CD14-positive monocyte (primary cell): ENCODE measurements around the gene PER1. TPM values are rescaled to one million over a fixed set of nuclear protein-coding genes. Genes with fewer than 3 reads are reported as not detected.

Experiments
- DNase-seq, 3 donors: peaks; one replicate each; pipeline ENCODE4 v3.0.0-alpha.2; 2011 to 2022
- H2AFZ ChIP-seq: 2 replicates; pipeline ENCODE4 v1.6.0; 2012; ENCODE audit warnings: mild to moderate bottlenecking, low read depth, low read length, inconsistent platforms; ENCODE audit not compliant: insufficient read depth, poor library complexity, severe bottlenecking
- H3K27ac ChIP-seq, 2 donors: 1 replicate in 1 of 2; 2 replicates in 1 of 2; pipeline ENCODE4 v1.5.1; 2012 to 2013; ENCODE audit warnings: low read length in 2 of 2, control low read depth in 1 of 2, inconsistent platforms in 1 of 2, low read depth in 1 of 2, mild to moderate bottlenecking in 1 of 2
- H3K27me3 ChIP-seq, 2 donors: one replicate each; pipeline versions ENCODE4 v1.6.0 to v1.6.1; 2011 to 2013; ENCODE audit warnings: low read length in 2 of 2; ENCODE audit not compliant: control insufficient read depth in 2 of 2, insufficient read depth in 2 of 2
- H3K36me3 ChIP-seq, 2 donors: replicated peaks in 1 of 2; 1 replicate in 1 of 2; 2 replicates in 1 of 2; pipeline versions ENCODE4 v1.5.1 to v1.6.1; 2012 to 2013; ENCODE audit warnings: low read length in 2 of 2, control low read depth in 1 of 2, inconsistent platforms in 1 of 2, mild to moderate bottlenecking in 1 of 2; ENCODE audit not compliant: insufficient read depth in 2 of 2, control insufficient read depth in 1 of 2
- H3K4me1 ChIP-seq, 2 donors: 1 replicate in 1 of 2; 2 replicates in 1 of 2; pipeline versions ENCODE4 v1.5.1 to v1.6.1; 2012 to 2013; ENCODE audit warnings: low read length in 2 of 2, control low read depth in 1 of 2, inconsistent platforms in 1 of 2, mild to moderate bottlenecking in 1 of 2, moderate library complexity in 1 of 2; ENCODE audit not compliant: insufficient read depth in 2 of 2, control insufficient read depth in 1 of 2
- H3K4me2 ChIP-seq: replicated peaks from 2 replicates; pipeline ENCODE3; 2012; ENCODE audit warnings: low read length, moderate library complexity, mild to moderate bottlenecking; ENCODE audit not compliant: poor library complexity, severe bottlenecking; ENCODE audit errors: extremely low read depth
- H3K4me3 ChIP-seq, 3 experiments: fragments of 200-600 bp in 1 of 3; sonication (generic) in 1 of 3; replicated peaks in 1 of 3; 1 replicate in 2 of 3; 2 replicates in 1 of 3; pipeline ENCODE4 v1.5.1; 2011 to 2013; ENCODE audit warnings: low read length in 3 of 3, mild to moderate bottlenecking in 3 of 3, control low read depth in 2 of 3, low read depth in 2 of 3, inconsistent platforms in 1 of 3, moderate library complexity in 1 of 3
- H3K79me2 ChIP-seq: 2 replicates; pipeline ENCODE4 v1.6.0; 2012; ENCODE audit warnings: mild to moderate bottlenecking, control low read depth, inconsistent platforms, low read length, moderate library complexity; ENCODE audit not compliant: insufficient read depth
- H3K9ac ChIP-seq: 2 replicates; pipeline ENCODE4 v1.6.0; 2017; ENCODE audit warnings: low read length, mild to moderate bottlenecking; ENCODE audit not compliant: insufficient read depth, poor library complexity, severe bottlenecking
- H3K9me3 ChIP-seq, 2 donors: replicated peaks in 1 of 2; 1 replicate in 1 of 2; 2 replicates in 1 of 2; pipeline versions ENCODE4 v1.5.1 to v1.6.1; 2012 to 2013; ENCODE audit warnings: low read length in 2 of 2, control low read depth in 1 of 2; ENCODE audit not compliant: control insufficient read depth in 1 of 2, insufficient read depth in 1 of 2
- H4K20me1 ChIP-seq: 2 replicates; pipeline ENCODE4 v1.6.0; 2012; ENCODE audit warnings: mild to moderate bottlenecking, low read length, control low read depth, moderate library complexity; ENCODE audit not compliant: insufficient read depth
- H3K27ac Mint-ChIP-seq, 7 donors: one replicate each; pipeline ENCODE4 v1.8.0; 2020; ENCODE audit warnings: mild to moderate bottlenecking in 7 of 7, mixed read lengths in 7 of 7, moderate library complexity in 6 of 7, inconsistent platforms in 2 of 7
- H3K27me3 Mint-ChIP-seq, 3 donors: one replicate each; pipeline ENCODE4 v1.8.0; 2021 to 2022; ENCODE audit warnings: low read depth in 3 of 3, mild to moderate bottlenecking in 3 of 3, mixed read lengths in 3 of 3, moderate library complexity in 3 of 3, inconsistent platforms in 1 of 3
- H3K36me3 Mint-ChIP-seq, 2 donors: one replicate each; pipeline ENCODE4 v1.8.0; 2020; ENCODE audit warnings: mixed read lengths in 2 of 2, inconsistent platforms in 1 of 2, mild to moderate bottlenecking in 1 of 2
- H3K4me1 Mint-ChIP-seq: one replicate; pipeline ENCODE4 v1.8.0; 2020; ENCODE audit warnings: mild to moderate bottlenecking, mixed read lengths
- H3K4me3 Mint-ChIP-seq, 2 donors: one replicate each; pipeline ENCODE4 v1.8.0; 2020; ENCODE audit warnings: mild to moderate bottlenecking in 2 of 2, mixed read lengths in 2 of 2, moderate library complexity in 1 of 2
- H3K9me3 Mint-ChIP-seq, 7 donors: one replicate each; pipeline ENCODE4 v1.8.0; 2020 to 2022; ENCODE audit warnings: mixed read lengths in 7 of 7, mild to moderate bottlenecking in 6 of 7, moderate library complexity in 6 of 7, inconsistent platforms in 2 of 7
- CTCF ChIP-seq: fragments of 200-600 bp; IDR thresholded peaks from one replicate; pipeline ENCODE4 v1.8.0; 2022; ENCODE audit warnings: antibody characterized with exemption, mild to moderate bottlenecking
- WGBS: methylation state at CpG from one replicate; pipeline ENCODE4 v1.1.5; 2013; ENCODE audit warnings: missing lambda C conversion rate; ENCODE audit not compliant: insufficient coverage; 5-methylcytosine and 5-hydroxymethylcytosine counted together
- intact Hi-C, 2 donors: fragments of 100-400 bp; cut with micrococcal nuclease; formaldehyde crosslinking; loops; one replicate each; pipeline versions ENCODE4 v1.15.0 to v1.15.1; 2023
- polyA plus RNA-seq, 3 donors: library from polyadenylated mRNA; depleted of rRNA in 1 of 3; unstranded in 2 of 3; stranded (reverse) in 1 of 3; fragments of 300-500 nt in 2 of 3; fragments of >200 nt in 1 of 3; fragmentation: Illumina TruSeq in 2 of 3; gene quantifications; 1 replicate in 2 of 3; 2 replicates in 1 of 3; pipeline ENCODE4 v1.2.3, GENCODE V29; 2012 to 2021

Gene PER1
- polyA plus RNA-seq, 3 donors, result 5.6 to 457 (median 9.6) TPM

GRCh38 chr17:8151120-8151640 is 1.0 kb downstream of the PER1 start:
- peak overlapping the region; percentile 97 to 99 for H3K27ac ChIP-seq
- peak overlapping the region in 5 of 7 donors; percentile 78 to 99 (median 96) for H3K27ac Mint-ChIP-seq
- H3K4me3 Mint-ChIP-seq, result peak overlapping the region; percentile 97 to 99
- intact Hi-C loops, result loop anchor here in 1 of 2 donors (5.0 to 10.0 kb wide), 2 partner anchors 36 to 316 kb away; partner anchors contain the start of gene KDM6B
- peaks cover 89% of the 10 kb centered on the region for H4K20me1 ChIP-seq
- peaks cover 0 to 4% (median 0%) of the 10 kb centered on the region in 7 donors for H3K9me3 Mint-ChIP-seq
- H3K4me1 Mint-ChIP-seq, result peaks cover 28% of the 10 kb centered on the region
- H2AFZ ChIP-seq, result no peak overlapping the region
- H3K27me3 ChIP-seq, result no peaks in the 10 kb centered on the region
- peak overlapping the region; percentile 52 to 100 (median 88) for H3K4me3 ChIP-seq
- H3K9ac ChIP-seq, result peak overlapping the region; percentile 78
- DNase-seq, result peak; percentile 72 to 75 (median 75)
- TF ChIP-seq CTCF, result no peak
- H3K36me3 ChIP-seq, result peaks cover 40 to 46% of the 10 kb centered on the region in 2 donors
- peaks cover 54 to 58% of the 10 kb centered on the region in 2 donors for H3K36me3 Mint-ChIP-seq
- peaks cover 46 to 60% of the 10 kb centered on the region in 2 donors for H3K4me1 ChIP-seq
- no peaks in the 10 kb centered on the region for H3K9me3 ChIP-seq
- peaks cover 0 to 14% (median 0%) of the 10 kb centered on the region in 3 donors for H3K27me3 Mint-ChIP-seq
- under 1% methylated on average over 38 of the region's 38 CpGs for WGBS
- peaks cover 26% of the 10 kb centered on the region for H3K79me2 ChIP-seq
- peak overlapping the region; percentile 97 for H3K4me2 ChIP-seq

GRCh38 chr17:8150194-8151119 is 1.7 kb downstream of the PER1 start:
- H3K4me3 ChIP-seq, result peak overlapping the region; percentile 52 to 100 (median 88)
- no peaks in the 10 kb centered on the region for H3K9me3 ChIP-seq
- 82% methylated on average over 13 of the region's 18 CpGs for WGBS
- peaks cover 28% of the 10 kb centered on the region for H3K4me1 Mint-ChIP-seq
- peak overlapping the region; percentile 3 to 99 for H3K27ac ChIP-seq
- peaks cover 0 to 14% (median 0%) of the 10 kb centered on the region in 3 donors for H3K27me3 Mint-ChIP-seq
- peak overlapping the region in 5 of 7 donors; percentile 56 to 98 (median 78) for H3K27ac Mint-ChIP-seq
- no peaks in the 10 kb centered on the region for H3K27me3 ChIP-seq
- H3K9me3 Mint-ChIP-seq, result peaks cover 0 to 4% (median 0%) of the 10 kb centered on the region in 7 donors
- peak overlapping the region; percentile 97 for H3K4me2 ChIP-seq
- TF ChIP-seq CTCF, result no peak
- intact Hi-C loops, result loop anchor here in 1 of 2 donors (5.0 to 10.0 kb wide), 2 partner anchors 37 to 316 kb away; partner anchors contain the start of gene KDM6B
- H3K36me3 Mint-ChIP-seq, result peaks cover 61 to 62% of the 10 kb centered on the region in 2 donors
- peaks cover 40 to 55% of the 10 kb centered on the region in 2 donors for H3K4me1 ChIP-seq
- no peak overlapping the region for H2AFZ ChIP-seq
- peaks cover 23% of the 10 kb centered on the region for H3K79me2 ChIP-seq
- DNase-seq, result peak in 1 of 3 donors; percentile 9
- H3K4me3 Mint-ChIP-seq, result peak overlapping the region; percentile 97 to 99
- H3K36me3 ChIP-seq, result peaks cover 48 to 53% of the 10 kb centered on the region in 2 donors
- peaks cover 90% of the 10 kb centered on the region for H4K20me1 ChIP-seq
- H3K9ac ChIP-seq, result peak overlapping the region; percentile 78
